HEK293 (cell line): ENCODE measurements around the gene PRKCE.

Experiments
- CTCF ChIA-PET: fragments of 350-600 bp; formaldehyde crosslinking; extraction: SDS; loops from one replicate; lab custom pipeline; 2021; ENCODE audit warnings: antibody characterized with exemption; lab: Yijun Ruan, JAX
- POLR2A ChIA-PET: fragments of 300-600 bp; formaldehyde crosslinking; extraction: SDS; loops from one replicate; lab custom pipeline; 2020; ENCODE audit warnings: antibody characterized with exemption, inconsistent platforms; lab: Yijun Ruan, JAX
- H3K27ac ChIP-seq: fragments of 200-500 bp; sonication (Bioruptor generic); 2 replicates; pipeline ENCODE4 v1.5.1; 2014; ENCODE audit warnings: low read depth, low read length, control low read depth, inconsistent platforms; ENCODE audit errors: extremely low read depth
- H3K36me3 ChIP-seq, 2 experiments: fragments of 200-500 bp in 1 of 2; sonication (Bioruptor generic) in 1 of 2; 1 replicate in 1 of 2; 2 replicates in 1 of 2; pipeline ENCODE4 v1.5.1; 2014 to 2017; ENCODE audit warnings: inconsistent platforms in 2 of 2, low read length in 2 of 2; ENCODE audit not compliant: control insufficient read depth in 2 of 2, insufficient read depth in 1 of 2
- H3K4me1 ChIP-seq: fragments of 200-500 bp; sonication (Bioruptor generic); 2 replicates; pipeline ENCODE4 v1.5.1; 2014; ENCODE audit warnings: mild to moderate bottlenecking, low read length, inconsistent platforms; ENCODE audit not compliant: control insufficient read depth, insufficient read depth
- H3K4me3 ChIP-seq: 2 replicates; pipeline ENCODE4 v1.5.1; 2011; ENCODE audit warnings: low read depth, mild to moderate bottlenecking, control low read depth, low read length, moderate library complexity
- H3K9me3 ChIP-seq: fragments of 200-500 bp; sonication (Bioruptor generic); 2 replicates; pipeline ENCODE4 v1.5.1; 2014; ENCODE audit warnings: low read depth, low read length, inconsistent platforms; ENCODE audit not compliant: control insufficient read depth, insufficient read depth
- ELK4 ChIP-seq: IDR thresholded peaks from 2 replicates; pipeline ENCODE4 v1.6.1; 2011; ENCODE audit warnings: mild to moderate bottlenecking, low read depth, low read length, borderline replicate concordance
- KLF1 ChIP-seq: fragments of 450-650 bp; formaldehyde crosslinking; IDR thresholded peaks from 2 replicates; pipeline ENCODE4 v1.5.1; 2016; ENCODE audit warnings: missing biosample characterization, missing genetic modification characterization
- KLF10 ChIP-seq: fragments of 450-650 bp; IDR thresholded peaks from 2 replicates; pipeline ENCODE4 v1.5.1; 2018; ENCODE audit warnings: missing biosample characterization, mild to moderate bottlenecking, missing genetic modification characterization
- PRDM1 ChIP-seq: fragments of 450-650 bp; formaldehyde crosslinking; IDR thresholded peaks from 2 replicates; pipeline ENCODE4; 2016; ENCODE audit warnings: missing biosample characterization, missing genetic modification characterization
- PRDM2 ChIP-seq: fragments of 450-650 bp; formaldehyde crosslinking; IDR thresholded peaks from 2 replicates; pipeline ENCODE4 v1.5.1; 2016; ENCODE audit warnings: missing biosample characterization, missing genetic modification characterization, borderline replicate concordance
- TSHZ1 ChIP-seq: fragments of 450-650 bp; formaldehyde crosslinking; IDR thresholded peaks from 2 replicates; pipeline ENCODE4 v1.5.1; 2016; ENCODE audit warnings: missing biosample characterization, missing genetic modification characterization, borderline replicate concordance
- YY1 ChIP-seq: fragments of 450-650 bp; formaldehyde crosslinking; IDR thresholded peaks from 2 replicates; pipeline ENCODE4 v1.5.1; 2018; ENCODE audit warnings: missing biosample characterization, missing genetic modification characterization
- ZBTB10 ChIP-seq: fragments of 450-650 bp; formaldehyde crosslinking; IDR thresholded peaks from 2 replicates; pipeline ENCODE4 v1.5.1; 2016; ENCODE audit warnings: missing biosample characterization, missing genetic modification characterization
- ZNF133 ChIP-seq: fragments of 450-650 bp; formaldehyde crosslinking; IDR thresholded peaks from 2 replicates; pipeline ENCODE4 v1.5.1; 2016; ENCODE audit warnings: missing biosample characterization, missing genetic modification characterization
- ZNF157 ChIP-seq: fragments of 450-650 bp; formaldehyde crosslinking; IDR thresholded peaks from 2 replicates; pipeline ENCODE4 v1.5.1; 2016; ENCODE audit warnings: missing biosample characterization, missing genetic modification characterization
- ZNF488 ChIP-seq: fragments of 450-650 bp; formaldehyde crosslinking; IDR thresholded peaks from 2 replicates; pipeline ENCODE4 v1.5.1; 2016; ENCODE audit warnings: missing biosample characterization, missing genetic modification characterization
- ZNF518A ChIP-seq: fragments of 450-650 bp; formaldehyde crosslinking; conservative IDR thresholded peaks from 2 replicates; pipeline ENCODE4 v1.5.1; 2016; ENCODE audit warnings: low read depth, missing biosample characterization, missing genetic modification characterization
- ZNF837 ChIP-seq: fragments of 450-650 bp; formaldehyde crosslinking; IDR thresholded peaks from 2 replicates; pipeline ENCODE4 v1.5.1; 2016; ENCODE audit warnings: missing biosample characterization, missing genetic modification characterization
- ZNF843 ChIP-seq: fragments of 450-650 bp; formaldehyde crosslinking; IDR thresholded peaks from 2 replicates; pipeline ENCODE4 v1.5.1; 2016; ENCODE audit warnings: missing biosample characterization, missing genetic modification characterization
- ZXDB ChIP-seq: fragments of 450-650 bp; formaldehyde crosslinking; IDR thresholded peaks from 2 replicates; pipeline ENCODE4 v1.5.1; 2016; ENCODE audit warnings: missing biosample characterization, missing genetic modification characterization

Gene PRKCE

GRCh38 chr2:46177461-46178089 lies 526.1 kb downstream of the PRKCE start:
- H3K4me3 ChIP-seq = no peak overlapping the region
- no peaks in the 10 kb centered on the region for H3K36me3 ChIP-seq
- ChIA-PET POLR2A (no interaction called here), CTCF (no interaction called here)
- H3K27ac ChIP-seq = no peak overlapping the region
- H3K9me3 ChIP-seq = no peaks in the 10 kb centered on the region
- no peaks in the 10 kb centered on the region; the same call in 1 of the 2 replicates for H3K4me1 ChIP-seq
- TF ChIP-seq PRDM2 (tag by site-specific recombination) (no peak), ZNF488 (no peak), ZNF518A (tag by site-specific recombination) (no peak), ZNF157 (tag by site-specific recombination) (no peak), TSHZ1 (tag by site-specific recombination) (no peak), PRDM1 (no peak), ELK4 (no peak), ZNF837 (tag by site-specific recombination) (no peak), ZXDB (tag by site-specific recombination) (no peak), KLF10 (tag by site-specific recombination) (no peak), ZBTB10 (tag by site-specific recombination) (no peak), ZNF133 (tag by site-specific recombination) (no peak), KLF1 (no peak), ZNF843 (no peak), YY1 (tag by site-specific recombination) (no peak)
- TF ChIP-seq, all 188 proteins: peak for 0
